ENCODE data around the gene KCNA10. TPM values are rescaled to one million over a fixed set of nuclear protein-coding genes. Genes with fewer than 3 reads are reported as not detected.

The KCNA10 gene
- polyA plus RNA-seq, 1 donor (not counting 4 experiments of a cell fraction or from before 2014, with no cell fraction given) = not detected

- H3K27ac ChIP-seq (ENCODE audit: control insufficient read depth, insufficient read depth, low read length) = no peak overlapping the region
- peaks cover 5% of the 10 kb centered on the region for H3K27me3 ChIP-seq (ENCODE audit: control insufficient read depth, extremely low read depth, insufficient read depth, low read length)
- no peaks in the 10 kb centered on the region for H3K36me3 ChIP-seq (ENCODE audit: control insufficient read depth in 2 of 2, extremely low read depth in 1 of 2, insufficient read depth in 2 of 2, low read length in 2 of 2)
- no peak overlapping the region for H3K4me2 ChIP-seq (ENCODE audit: control insufficient read depth, extremely low read depth, insufficient read depth, low read depth, low read length)
- dilution Hi-C loops (cut with MboI; ENCODE audit: extremely low pct_ligation_motif_present, low sequenced_read_pairs) = no loop called here
- DNase-seq (ENCODE audit: low read depth, low spot score) (no peak), FAIRE-seq (no peak)
- TF ChIP-seq CTCF (optimal IDR thresholded peaks at IDR 0.05 in 1 of 3, IDR thresholded peaks at IDR 0.05 in 1 of 3, conservative IDR thresholded peaks at IDR 0.05 in 1 of 3; ENCODE audit: extremely low read depth in 1 of 3, insufficient read depth in 2 of 3, low read length in 3 of 3) = no peak
- TF ChIP-seq EZH2 (IDR thresholded peaks at IDR 0.05; ENCODE audit: low read length) = no peak
- no peak overlapping the region for H2AFZ ChIP-seq (ENCODE audit: control insufficient read depth, low read length)
- H3K9me1 ChIP-seq (ENCODE audit: control insufficient read depth, extremely low read depth, insufficient read depth, low read length) = no peaks in the 10 kb centered on the region
- H3K79me2 ChIP-seq (ENCODE audit: control insufficient read depth, insufficient read depth, low read length) = no peaks in the 10 kb centered on the region
- no peaks in the 10 kb centered on the region for H4K20me1 ChIP-seq (ENCODE audit: control insufficient read depth, extremely low read depth, insufficient read depth, low read length)
- H3K9me3 ChIP-seq (ENCODE audit: control insufficient read depth, low read depth, low read length) = no peaks in the 10 kb centered on the region
- no peak overlapping the region for H3K4me3 ChIP-seq (ENCODE audit: control insufficient read depth in 2 of 3, extremely low read depth in 1 of 3, insufficient read depth in 2 of 3, low read depth in 1 of 3, low read length in 3 of 3)
- no peak overlapping the region for H3K9ac ChIP-seq (ENCODE audit: control insufficient read depth, extremely low read depth, insufficient read depth, low read length)
- H3K4me1 ChIP-seq (ENCODE audit: control insufficient read depth, extremely low read depth, insufficient read depth, low read length) = peaks cover 20% of the 10 kb centered on the region
Observed at GRCh38 chr1:110481968-110482623, 36.9 kb downstream of the KCNA10 start.

GRCh38 chr1:110480356-110481096 is 38.4 kb downstream of the KCNA10 start:
- dilution Hi-C loops (cut with MboI; ENCODE audit: extremely low pct_ligation_motif_present, low sequenced_read_pairs) = no loop called here
- Histone ChIP-seq H3K27me3 (ENCODE audit: control insufficient read depth, extremely low read depth, insufficient read depth, low read length) (peaks cover 5% of the 10 kb centered on the region), H3K9me1 (ENCODE audit: control insufficient read depth, extremely low read depth, insufficient read depth, low read length) (no peaks in the 10 kb centered on the region), H3K79me2 (ENCODE audit: control insufficient read depth, insufficient read depth, low read length) (no peaks in the 10 kb centered on the region), H3K27ac (ENCODE audit: control insufficient read depth, insufficient read depth, low read length) (no peak overlapping the region), H3K4me3 (ENCODE audit: control insufficient read depth in 2 of 3, extremely low read depth in 1 of 3, insufficient read depth in 2 of 3, low read depth in 1 of 3, low read length in 3 of 3) (no peak overlapping the region), H3K9me3 (ENCODE audit: control insufficient read depth, low read depth, low read length) (no peaks in the 10 kb centered on the region), H3K36me3 (ENCODE audit: control insufficient read depth in 2 of 2, extremely low read depth in 1 of 2, insufficient read depth in 2 of 2, low read length in 2 of 2) (no peaks in the 10 kb centered on the region), H2AFZ (ENCODE audit: control insufficient read depth, low read length) (no peak overlapping the region), H3K4me1 (ENCODE audit: control insufficient read depth, extremely low read depth, insufficient read depth, low read length) (peaks cover 33% of the 10 kb centered on the region), H3K9ac (ENCODE audit: control insufficient read depth, extremely low read depth, insufficient read depth, low read length) (no peak overlapping the region), H4K20me1 (ENCODE audit: control insufficient read depth, extremely low read depth, insufficient read depth, low read length) (no peaks in the 10 kb centered on the region), H3K4me2 (ENCODE audit: control insufficient read depth, extremely low read depth, insufficient read depth, low read depth, low read length) (no peak overlapping the region)
- FAIRE-seq = no peak
- no peak for TF ChIP-seq CTCF (optimal IDR thresholded peaks at IDR 0.05 in 1 of 3, IDR thresholded peaks at IDR 0.05 in 1 of 3, conservative IDR thresholded peaks at IDR 0.05 in 1 of 3; ENCODE audit: extremely low read depth in 1 of 3, insufficient read depth in 2 of 3, low read length in 3 of 3)
- TF ChIP-seq EZH2 (IDR thresholded peaks at IDR 0.05; ENCODE audit: low read length) = no peak
- DNase-seq (ENCODE audit: low read depth, low spot score) = no peak

All from keratinocyte (primary cell).